Stimulated activated naive CD8-positive, alpha-beta T cell treated with anti-CD3 and anti-CD28 coated beads, Interleukin-15, Interleukin-2, amounts not matched to agents 100 ng/mL and 50 ng/mL, for 24 hours (primary cell): ENCODE data around the gene PPP1R9A.

ENCODE experiments used
- H3K27ac Mint-ChIP-seq: one replicate; pipeline ENCODE4 v1.8.0; 2021; ENCODE audit warnings: mild to moderate bottlenecking, mixed read lengths
- H3K27me3 Mint-ChIP-seq: one replicate; pipeline ENCODE4 v1.8.0; 2021; ENCODE audit warnings: mixed read lengths
- H3K36me3 Mint-ChIP-seq: one replicate; pipeline ENCODE4 v1.8.0; 2021; ENCODE audit warnings: low read depth, mixed read lengths
- H3K4me1 Mint-ChIP-seq: one replicate; pipeline ENCODE4 v1.8.0; 2021; ENCODE audit warnings: low read depth, mixed read lengths
- H3K4me3 Mint-ChIP-seq: one replicate; pipeline ENCODE4 v1.8.0; 2021; ENCODE audit warnings: mild to moderate bottlenecking, mixed read lengths
- H3K9me3 Mint-ChIP-seq: one replicate; pipeline ENCODE4 v1.8.0; 2021; ENCODE audit warnings: mixed read lengths

Gene PPP1R9A

DNA sequence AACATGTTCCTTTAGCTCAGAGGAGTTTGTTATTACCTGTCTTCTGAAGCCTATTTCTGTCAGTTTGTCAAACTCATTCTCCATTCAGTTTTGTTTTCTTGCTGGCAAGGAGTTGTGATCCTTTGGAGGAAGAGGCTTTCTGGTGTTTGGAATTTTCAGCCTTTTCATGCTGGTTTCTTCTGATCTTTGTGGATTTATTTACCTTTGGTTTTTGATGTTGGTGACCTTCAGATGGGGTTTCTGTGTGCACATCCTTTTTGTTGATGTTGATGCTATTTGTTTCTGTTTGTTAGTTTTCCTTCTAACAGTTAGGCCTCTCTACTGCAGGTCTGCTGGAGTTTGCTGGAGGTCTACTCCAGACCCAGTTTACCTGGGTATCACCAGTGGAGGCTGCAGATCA lies 118.6 kb downstream of the PPP1R9A start:
- Mint-ChIP-seq H3K27me3 (no peaks in the 10 kb centered on the region), H3K4me1 (no peaks in the 10 kb centered on the region), H3K27ac (no peak overlapping the region), H3K9me3 (peaks cover 19% of the 10 kb centered on the region), H3K36me3 (no peaks in the 10 kb centered on the region), H3K4me3 (no peak overlapping the region)

DNA sequence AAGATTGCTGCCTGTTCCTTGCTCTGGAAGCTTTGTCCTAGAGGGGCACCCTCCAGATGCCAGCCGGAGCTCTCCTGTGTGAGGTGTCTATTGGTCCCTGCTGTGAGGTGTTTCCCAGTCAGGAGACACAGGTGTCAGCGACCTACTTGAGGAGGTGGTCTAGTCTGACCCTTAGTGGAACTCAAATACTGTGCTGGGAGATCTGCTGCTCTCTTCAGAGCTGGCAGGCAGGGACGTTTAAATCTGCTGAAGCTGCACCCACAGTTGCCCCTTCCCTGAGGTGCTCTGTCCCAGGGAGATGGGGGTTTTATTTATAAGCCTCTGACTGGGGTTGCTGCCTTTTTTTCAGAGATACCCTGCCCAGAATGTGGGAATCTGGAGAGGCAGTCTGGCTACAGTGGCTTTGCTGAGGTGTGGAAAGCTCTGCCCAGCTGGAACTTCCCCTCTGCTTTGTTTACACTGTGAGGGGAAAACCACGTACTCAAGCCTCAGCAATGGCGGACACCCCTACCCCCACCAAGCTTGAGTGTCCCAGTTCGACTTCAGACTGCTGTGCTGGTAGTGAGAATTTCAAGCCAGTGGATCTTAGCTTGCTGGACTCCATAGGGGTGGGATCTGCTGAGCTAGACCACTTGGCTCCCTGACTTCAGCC lies 119.2 kb downstream of the PPP1R9A start:
- Mint-ChIP-seq H3K4me3 (no peak overlapping the region), H3K9me3 (peaks cover 19% of the 10 kb centered on the region), H3K4me1 (no peaks in the 10 kb centered on the region), H3K36me3 (no peaks in the 10 kb centered on the region), H3K27ac (no peak overlapping the region), H3K27me3 (no peaks in the 10 kb centered on the region)

DNA sequence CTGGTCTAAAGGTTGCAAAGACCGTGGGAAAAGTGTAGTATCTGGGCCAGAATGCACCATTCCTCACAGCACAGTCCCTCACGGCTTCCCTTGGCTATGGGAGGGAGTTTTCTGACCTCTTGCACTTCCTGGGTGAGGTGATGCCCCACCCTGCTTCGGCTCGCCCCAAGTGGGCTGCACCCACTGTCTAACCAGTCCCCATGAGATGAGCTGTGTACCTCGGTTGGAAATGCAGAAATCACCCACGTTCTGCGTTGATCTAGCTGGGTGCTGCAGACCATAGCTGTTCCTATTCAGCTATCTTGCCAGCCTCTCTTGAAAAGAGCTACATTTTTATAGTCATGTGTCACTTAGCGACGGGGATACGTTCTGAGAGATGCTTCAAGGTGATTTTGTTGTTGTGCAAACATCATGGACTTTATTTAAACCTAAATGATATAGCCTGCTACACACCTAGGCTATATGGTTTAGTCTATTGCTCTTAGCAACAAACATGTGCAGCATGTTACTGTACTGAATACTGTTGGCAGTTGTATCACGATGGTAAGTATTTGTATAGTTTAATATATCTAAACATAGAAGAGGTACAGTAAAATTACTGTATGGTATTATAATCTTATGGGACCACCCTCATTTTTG lies 120.0 kb downstream of the PPP1R9A start:
- Mint-ChIP-seq H3K36me3 (no peaks in the 10 kb centered on the region), H3K27ac (no peak overlapping the region), H3K27me3 (no peaks in the 10 kb centered on the region), H3K9me3 (peaks cover 19% of the 10 kb centered on the region), H3K4me1 (no peaks in the 10 kb centered on the region), H3K4me3 (no peak overlapping the region)

DNA sequence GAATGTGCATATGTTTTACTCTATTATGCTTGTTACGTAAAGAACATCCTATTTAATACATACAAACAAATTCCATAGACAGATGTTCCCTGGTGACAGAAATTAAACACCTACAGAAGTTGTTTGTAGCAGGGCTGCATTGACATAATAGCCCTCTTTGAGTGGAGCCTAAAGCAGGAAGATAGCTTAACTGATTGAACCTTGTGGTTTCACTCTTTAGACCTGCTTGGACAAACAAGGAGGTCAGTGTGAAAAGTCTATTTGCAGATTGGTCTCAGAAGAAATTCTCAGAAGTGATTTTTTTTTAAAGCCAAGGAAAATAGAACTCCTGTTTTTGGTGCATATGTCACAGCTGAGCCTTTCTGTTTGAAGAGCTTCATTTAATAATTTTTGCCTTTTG lies 121.3 kb downstream of the PPP1R9A start:
- H3K4me3 Mint-ChIP-seq = no peak overlapping the region
- no peaks in the 10 kb centered on the region for H3K36me3 Mint-ChIP-seq
- H3K9me3 Mint-ChIP-seq = peaks cover 12% of the 10 kb centered on the region
- no peaks in the 10 kb centered on the region for H3K27me3 Mint-ChIP-seq
- no peaks in the 10 kb centered on the region for H3K4me1 Mint-ChIP-seq
- H3K27ac Mint-ChIP-seq = no peak overlapping the region

DNA sequence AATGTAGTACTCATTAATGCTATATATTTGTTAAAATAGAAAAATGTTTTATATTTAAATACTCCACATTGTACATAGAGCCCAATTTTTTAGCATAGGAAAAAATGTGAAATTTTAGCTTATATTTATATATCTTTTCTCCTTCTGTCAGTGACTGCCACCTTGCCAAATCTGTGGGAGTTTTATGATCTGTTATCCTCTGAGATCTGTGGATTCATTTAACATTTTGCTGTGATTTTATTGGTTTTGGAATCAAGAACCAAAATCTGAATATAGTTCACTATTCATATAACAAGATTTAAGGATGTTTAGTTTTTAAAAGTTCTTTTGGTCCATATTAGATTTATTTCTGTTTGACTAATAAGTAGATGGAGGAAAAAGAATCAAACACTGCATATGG lies 127.9 kb downstream of the PPP1R9A start:
- Mint-ChIP-seq H3K4me1 (no peaks in the 10 kb centered on the region), H3K27me3 (no peaks in the 10 kb centered on the region), H3K9me3 (no peaks in the 10 kb centered on the region), H3K36me3 (no peaks in the 10 kb centered on the region), H3K4me3 (no peak overlapping the region), H3K27ac (no peak overlapping the region)

DNA sequence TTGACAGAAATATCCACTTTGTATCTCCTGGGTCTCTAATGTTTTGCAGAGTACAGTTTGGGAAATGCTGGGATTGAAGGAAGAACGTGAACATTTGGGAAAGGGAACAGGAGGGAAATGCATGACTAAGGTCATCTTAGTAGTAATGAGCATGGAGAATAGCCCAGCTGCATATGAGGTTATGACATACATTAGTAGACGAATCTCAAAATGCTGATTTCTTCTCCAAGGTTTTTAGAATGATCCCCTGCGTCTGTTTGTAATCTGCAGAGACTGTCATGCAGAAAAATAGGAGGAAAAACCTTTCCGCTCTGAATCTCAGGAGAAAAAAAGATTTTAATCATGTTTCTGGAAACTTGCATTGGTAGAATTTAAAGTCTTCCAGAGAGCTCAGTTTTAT lies 133.6 kb downstream of the PPP1R9A start:
- no peak overlapping the region for H3K4me3 Mint-ChIP-seq
- H3K4me1 Mint-ChIP-seq = no peaks in the 10 kb centered on the region
- no peaks in the 10 kb centered on the region for H3K9me3 Mint-ChIP-seq
- H3K27me3 Mint-ChIP-seq = no peaks in the 10 kb centered on the region
- H3K27ac Mint-ChIP-seq = no peak overlapping the region
- H3K36me3 Mint-ChIP-seq = no peaks in the 10 kb centered on the region

DNA sequence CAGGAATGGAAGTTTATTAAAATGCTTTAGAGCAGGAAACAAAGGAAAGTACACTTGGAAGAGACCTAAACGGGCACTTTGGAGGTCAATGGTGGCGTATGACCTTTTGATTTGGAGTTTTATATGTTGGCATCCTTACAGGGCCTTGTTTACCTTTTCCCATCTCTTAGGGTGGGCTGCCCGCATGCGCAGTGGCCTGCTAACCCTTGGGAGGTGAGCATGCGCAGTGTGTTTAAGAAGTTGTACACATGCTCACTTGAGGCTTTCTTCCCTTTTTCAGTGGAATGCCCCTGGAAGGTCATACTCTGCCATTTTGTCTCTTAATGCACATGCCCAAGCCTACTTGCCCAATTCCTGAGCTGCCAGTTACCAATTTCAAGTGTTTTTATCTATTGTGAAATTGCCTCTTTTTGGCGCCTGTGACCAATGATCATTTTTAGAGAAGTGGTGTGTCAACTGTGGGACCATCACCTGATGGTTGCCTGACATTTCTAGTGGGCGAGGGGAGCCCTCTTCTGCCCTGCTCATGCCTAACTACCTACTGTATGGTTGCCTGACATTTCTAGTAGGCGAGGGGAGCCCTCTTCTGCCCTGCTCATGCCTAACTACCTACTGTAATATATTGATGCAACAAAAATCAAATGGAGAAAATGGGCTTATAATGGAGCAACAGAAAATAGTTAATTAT lies 138.0 kb downstream of the PPP1R9A start:
- H3K36me3 Mint-ChIP-seq = no peaks in the 10 kb centered on the region
- H3K27me3 Mint-ChIP-seq = no peaks in the 10 kb centered on the region
- no peak overlapping the region for H3K4me3 Mint-ChIP-seq
- H3K4me1 Mint-ChIP-seq = no peaks in the 10 kb centered on the region
- H3K27ac Mint-ChIP-seq = no peak overlapping the region
- H3K9me3 Mint-ChIP-seq = no peaks in the 10 kb centered on the region

DNA sequence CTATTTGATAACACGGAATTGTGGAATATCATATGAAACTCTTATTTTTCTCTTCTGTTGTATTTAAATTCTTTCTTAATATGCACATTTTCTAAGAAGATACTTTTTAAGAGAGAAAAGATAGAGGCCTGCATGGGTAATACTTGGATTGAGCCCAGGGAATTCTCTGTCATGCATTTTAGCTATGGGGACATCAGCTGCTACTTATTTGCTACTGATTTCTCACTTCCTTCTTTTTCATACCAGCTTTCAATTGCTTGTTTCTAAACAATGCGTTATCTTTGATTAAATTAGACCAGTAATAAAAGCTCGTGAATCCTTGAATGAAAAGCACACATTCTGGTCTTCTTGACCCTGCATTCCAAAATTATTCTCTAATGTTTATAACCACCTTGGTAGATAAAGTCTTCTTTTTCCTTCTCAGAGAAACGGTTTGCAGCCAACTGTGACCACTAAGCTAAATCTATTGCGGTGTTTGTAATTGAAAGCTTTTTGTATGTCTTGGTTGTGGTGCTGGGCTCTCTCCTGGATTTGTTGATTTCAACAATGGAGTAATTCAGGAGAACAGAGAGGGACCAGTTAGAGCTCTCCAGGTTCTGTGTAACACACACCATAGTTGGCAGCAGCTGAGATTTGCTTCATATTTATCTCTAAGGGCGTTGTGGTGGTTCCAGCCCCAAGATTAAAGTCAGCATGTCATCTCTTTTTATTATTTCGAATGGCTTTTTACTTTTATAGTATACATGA lies 139.3 kb downstream of the PPP1R9A start:
- Mint-ChIP-seq H3K27me3 (no peaks in the 10 kb centered on the region), H3K4me3 (no peak overlapping the region), H3K27ac (no peak overlapping the region), H3K36me3 (no peaks in the 10 kb centered on the region), H3K4me1 (no peaks in the 10 kb centered on the region), H3K9me3 (no peaks in the 10 kb centered on the region)

DNA sequence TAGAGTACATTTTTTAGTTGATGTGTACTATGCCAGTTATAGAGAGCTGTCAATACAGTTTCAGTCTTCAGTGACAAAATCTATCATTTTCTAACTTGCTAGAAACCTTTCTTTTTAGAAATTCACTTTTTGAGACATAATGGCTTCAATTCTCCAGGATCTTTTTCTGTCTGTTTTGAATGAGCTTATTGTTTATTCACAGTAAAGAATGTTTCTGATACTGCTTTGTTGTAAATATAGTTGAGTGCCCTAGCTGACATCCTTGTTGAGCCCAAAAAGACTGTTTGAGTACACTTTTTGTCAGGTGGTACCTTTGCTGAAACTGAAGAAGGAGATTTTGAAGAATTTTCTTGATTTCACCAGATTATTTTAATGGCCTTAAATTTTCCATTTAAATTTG lies 139.9 kb downstream of the PPP1R9A start:
- Mint-ChIP-seq H3K4me3 (no peak overlapping the region), H3K9me3 (no peaks in the 10 kb centered on the region), H3K36me3 (no peaks in the 10 kb centered on the region), H3K27me3 (no peaks in the 10 kb centered on the region), H3K4me1 (no peaks in the 10 kb centered on the region), H3K27ac (no peak overlapping the region)

DNA sequence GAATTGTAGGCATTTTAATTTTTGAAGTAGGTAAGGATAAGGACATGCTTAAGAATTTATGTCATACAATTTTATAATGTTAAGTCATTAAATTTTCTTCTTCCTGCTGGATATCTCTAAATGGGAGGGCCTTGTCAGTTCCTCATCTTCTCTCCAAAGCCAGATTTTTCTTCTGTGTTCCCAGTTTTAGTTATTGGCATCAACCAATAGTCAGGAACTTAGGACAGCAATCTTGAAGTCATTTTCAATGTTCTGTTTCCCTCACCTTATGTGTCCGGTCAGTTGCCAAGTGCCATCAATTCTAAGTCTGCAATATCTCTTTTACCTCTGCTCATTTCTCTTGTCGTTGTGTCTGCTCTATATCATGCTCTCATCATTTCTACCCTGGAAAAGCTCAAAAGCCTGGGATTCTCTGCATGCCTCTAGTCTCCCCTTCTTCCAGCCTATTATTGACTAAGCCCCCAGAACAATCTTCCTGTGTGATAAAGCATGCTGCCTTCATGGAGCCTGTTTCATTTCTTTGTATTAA lies 145.2 kb downstream of the PPP1R9A start:
- Mint-ChIP-seq H3K4me1 (no peaks in the 10 kb centered on the region), H3K27ac (no peak overlapping the region), H3K36me3 (no peaks in the 10 kb centered on the region), H3K27me3 (no peaks in the 10 kb centered on the region), H3K4me3 (no peak overlapping the region), H3K9me3 (no peaks in the 10 kb centered on the region)

DNA sequence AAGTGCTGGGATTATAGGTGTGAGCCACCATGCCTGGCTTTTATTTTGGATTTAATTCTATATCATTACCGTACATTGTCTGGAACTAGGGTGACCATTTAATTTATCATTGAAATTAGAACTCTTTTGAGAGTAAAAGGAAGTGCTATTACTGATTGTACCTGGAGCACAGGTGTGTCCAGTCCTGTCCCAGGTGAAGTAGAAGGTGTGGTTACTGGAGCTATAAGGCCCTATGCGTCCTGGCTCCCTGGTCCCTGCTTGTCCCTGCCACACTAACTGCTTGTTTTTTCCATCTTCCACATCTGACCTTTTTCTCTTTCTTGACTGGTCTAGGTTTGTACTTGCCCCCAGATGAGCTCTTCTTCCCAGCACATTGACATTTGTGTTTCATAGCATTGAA lies 147.0 kb downstream of the PPP1R9A start:
- Mint-ChIP-seq H3K4me3 (no peak overlapping the region), H3K27me3 (no peaks in the 10 kb centered on the region), H3K27ac (no peak overlapping the region), H3K9me3 (no peaks in the 10 kb centered on the region), H3K4me1 (no peaks in the 10 kb centered on the region), H3K36me3 (no peaks in the 10 kb centered on the region)

DNA sequence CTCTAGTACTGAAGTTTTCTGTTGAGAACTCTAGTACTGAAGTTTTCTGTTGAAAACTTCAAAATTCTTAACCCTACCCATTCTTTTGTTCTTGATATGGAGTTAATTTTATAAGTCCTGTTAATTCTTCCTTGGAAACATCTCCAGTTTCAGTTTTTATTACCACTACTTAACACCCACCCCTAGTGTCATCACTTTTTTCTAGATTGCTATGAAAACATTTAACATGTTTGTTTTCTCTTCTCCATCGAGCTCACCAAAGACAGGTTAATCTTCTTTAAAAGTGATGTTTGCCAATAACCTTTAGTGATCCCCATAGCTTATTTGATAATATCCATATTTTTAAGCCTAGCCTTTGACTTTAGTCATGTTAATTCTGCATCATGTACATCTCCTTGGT lies 147.9 kb downstream of the PPP1R9A start:
- Mint-ChIP-seq H3K27ac (no peak overlapping the region), H3K9me3 (no peaks in the 10 kb centered on the region), H3K36me3 (no peaks in the 10 kb centered on the region), H3K4me3 (no peak overlapping the region), H3K4me1 (no peaks in the 10 kb centered on the region), H3K27me3 (no peaks in the 10 kb centered on the region)

DNA sequence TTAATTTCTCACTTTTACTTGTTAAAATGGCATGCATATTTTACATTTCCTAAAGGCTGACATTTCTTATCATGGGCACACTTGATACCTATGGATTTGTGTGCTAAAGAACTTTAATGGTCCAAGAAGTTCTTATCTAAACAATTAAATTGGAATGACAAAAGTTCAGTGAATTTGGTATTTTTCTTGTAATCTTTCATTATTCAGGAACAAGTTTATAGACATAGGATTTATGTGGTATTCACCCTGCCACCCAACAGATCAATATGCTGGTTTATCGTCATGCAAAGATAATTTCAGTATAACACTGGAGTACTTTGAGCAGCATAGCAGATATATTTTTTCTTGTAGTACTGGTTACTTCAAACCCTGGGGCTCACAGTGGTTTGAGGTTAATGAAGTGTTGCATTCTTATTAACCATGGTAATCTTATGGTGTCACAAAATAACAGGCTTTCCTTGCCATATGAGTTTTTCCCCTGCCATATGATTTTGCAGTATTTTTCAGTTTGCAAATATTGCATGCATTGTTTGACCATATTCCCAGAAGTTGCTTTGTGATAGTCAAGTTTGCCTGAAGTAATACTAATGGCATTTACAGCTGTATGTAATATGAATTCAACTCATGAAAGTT lies 148.8 kb downstream of the PPP1R9A start:
- no peak overlapping the region for H3K27ac Mint-ChIP-seq
- H3K36me3 Mint-ChIP-seq = no peaks in the 10 kb centered on the region
- H3K27me3 Mint-ChIP-seq = no peaks in the 10 kb centered on the region
- H3K9me3 Mint-ChIP-seq = no peaks in the 10 kb centered on the region
- H3K4me1 Mint-ChIP-seq = no peaks in the 10 kb centered on the region
- no peak overlapping the region for H3K4me3 Mint-ChIP-seq

DNA sequence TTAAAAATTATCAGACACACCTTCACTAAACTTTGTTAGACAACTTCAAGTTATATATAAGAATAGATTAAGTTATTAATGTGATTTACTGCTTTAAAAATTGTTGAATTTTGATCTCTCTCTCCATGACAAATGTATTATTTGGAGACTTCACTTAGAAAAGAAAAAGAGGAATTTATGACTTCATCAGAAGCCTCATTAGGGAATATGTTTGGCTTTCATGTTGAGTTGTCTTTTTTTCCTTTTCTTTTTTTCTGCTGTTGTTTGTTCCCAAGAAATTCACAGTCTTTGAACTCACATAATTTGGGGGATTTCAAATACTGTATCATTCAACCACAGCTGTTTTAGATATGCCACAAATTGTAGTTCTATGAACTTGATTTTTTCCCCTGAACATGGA lies 149.5 kb downstream of the PPP1R9A start:
- H3K27ac Mint-ChIP-seq = no peak overlapping the region
- H3K36me3 Mint-ChIP-seq = no peaks in the 10 kb centered on the region
- H3K9me3 Mint-ChIP-seq = no peaks in the 10 kb centered on the region
- no peaks in the 10 kb centered on the region for H3K4me1 Mint-ChIP-seq
- no peak overlapping the region for H3K4me3 Mint-ChIP-seq
- no peaks in the 10 kb centered on the region for H3K27me3 Mint-ChIP-seq
